ENCODE results near the gene PCSK5.

PCSK5 gene

GRCh38 chr9:76191493-76191892 is 301.0 kb downstream of the PCSK5 start:
- no peak for DNase-seq (ENCODE audit: low spot score)

GRCh38 chr9:76192013-76192412 is 301.5 kb downstream of the PCSK5 start:
- DNase-seq (ENCODE audit: low spot score): no peak

GRCh38 chr9:76194896-76195295 is 304.4 kb downstream of the PCSK5 start:
- no peak for DNase-seq (ENCODE audit: low spot score)

- no peak for DNase-seq (ENCODE audit: low spot score)
These were observed 307.9 kb downstream of the PCSK5 start for GRCh38 chr9:76198336-76198735.

GRCh38 chr9:76200315-76200714 is 309.8 kb downstream of the PCSK5 start:
- DNase-seq (ENCODE audit: low spot score): no peak

GRCh38 chr9:76200745-76201144 is 310.3 kb downstream of the PCSK5 start:
- DNase-seq (ENCODE audit: low spot score): no peak

- DNase-seq (ENCODE audit: low spot score): no peak
These were observed 312.9 kb downstream of the PCSK5 start for GRCh38 chr9:76203373-76203772.

GRCh38 chr9:76206821-76207220 is 316.3 kb downstream of the PCSK5 start:
- DNase-seq (ENCODE audit: low spot score): no peak

GRCh38 chr9:76213751-76214150 is 323.3 kb downstream of the PCSK5 start:
- no peak for DNase-seq (ENCODE audit: low spot score)

GRCh38 chr9:76215066-76215465 is 324.6 kb downstream of the PCSK5 start:
- DNase-seq (ENCODE audit: low spot score): no peak

- DNase-seq (ENCODE audit: low spot score): no peak
These were observed 325.7 kb downstream of the PCSK5 start for GRCh38 chr9:76216161-76216649.

GRCh38 chr9:76218117-76218885 is 327.8 kb downstream of the PCSK5 start:
- DNase-seq (ENCODE audit: low spot score): no peak

GRCh38 chr9:76218886-76219445 is 328.5 kb downstream of the PCSK5 start:
- DNase-seq (ENCODE audit: low spot score): no peak

- DNase-seq (ENCODE audit: low spot score): no peak
These were observed 329.2 kb downstream of the PCSK5 start for GRCh38 chr9:76219560-76220151.

- DNase-seq (ENCODE audit: low spot score): no peak
These were observed 330.9 kb downstream of the PCSK5 start for GRCh38 chr9:76221423-76221822.

- no peak for DNase-seq (ENCODE audit: low spot score)
These were observed 333.4 kb downstream of the PCSK5 start for GRCh38 chr9:76223749-76224340.

GRCh38 chr9:76227156-76227555 is 336.7 kb downstream of the PCSK5 start:
- no peak for DNase-seq (ENCODE audit: low spot score)

- DNase-seq (ENCODE audit: low spot score): no peak
These were observed 340.5 kb downstream of the PCSK5 start for GRCh38 chr9:76231001-76231400.

- DNase-seq (ENCODE audit: low spot score): no peak
These were observed 342.5 kb downstream of the PCSK5 start for GRCh38 chr9:76232861-76233489.

- DNase-seq (ENCODE audit: low spot score): no peak
These were observed 350.1 kb downstream of the PCSK5 start for GRCh38 chr9:76240578-76240977.

- DNase-seq (ENCODE audit: low spot score): no peak
These were observed 355.0 kb downstream of the PCSK5 start for GRCh38 chr9:76245518-76245917.

GRCh38 chr9:76246680-76247079 is 356.2 kb downstream of the PCSK5 start:
- DNase-seq (ENCODE audit: low spot score): no peak

Measured in HuH-7.5 (cell line).